ENCODE measurements around the gene VTI1A.

VTI1A gene

DNA sequence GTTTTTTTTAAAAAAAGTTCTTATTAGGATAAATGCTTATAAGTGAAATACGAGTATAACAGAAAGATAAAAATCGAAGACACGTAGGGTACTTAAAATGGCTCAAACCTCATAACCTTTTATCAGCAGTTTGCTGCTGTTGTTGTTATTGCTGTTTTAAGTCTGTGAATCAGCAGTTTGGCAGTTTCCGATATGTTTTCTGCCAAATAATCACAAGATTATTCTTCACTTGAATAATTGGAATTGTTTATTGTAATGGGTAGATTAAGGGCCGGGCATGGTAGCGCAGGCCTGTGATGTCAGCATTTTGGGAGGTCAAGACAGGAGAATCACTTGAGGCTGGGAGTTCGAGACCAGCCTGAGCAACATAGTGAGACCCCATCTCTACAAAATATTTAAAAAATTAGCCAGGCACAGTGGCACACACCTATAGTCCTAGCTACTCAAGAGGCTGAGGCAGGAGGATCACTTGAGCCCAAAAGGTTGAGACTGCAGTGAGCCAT is 177.6 kb downstream of the VTI1A start:
- no peak overlapping the region for H3K9ac ChIP-seq (ENCODE audit: low read depth, low read length)
- no peak overlapping the region for H3K27ac ChIP-seq (ENCODE audit: low read length)
- no peak overlapping the region for H3K4me3 ChIP-seq (ENCODE audit: low read length)
- no peaks in the 10 kb centered on the region for H3K36me3 ChIP-seq (ENCODE audit: insufficient read depth, low read depth, low read length)
- no peaks in the 10 kb centered on the region for H3K4me1 ChIP-seq (ENCODE audit: insufficient read depth, low read length)
- no peaks in the 10 kb centered on the region for H3K9me3 ChIP-seq (ENCODE audit: insufficient read depth, low read depth, low read length)
- H3K27me3 ChIP-seq (ENCODE audit: insufficient read depth, low read length), result no peaks in the 10 kb centered on the region

- H3K27ac ChIP-seq (ENCODE audit: low read length), result no peak overlapping the region
- no peak overlapping the region for H3K9ac ChIP-seq (ENCODE audit: low read depth, low read length)
- H3K9me3 ChIP-seq (ENCODE audit: insufficient read depth, low read depth, low read length), result no peaks in the 10 kb centered on the region
- H3K4me1 ChIP-seq (ENCODE audit: insufficient read depth, low read length), result 0 out of 2 replicates have a peak, but pooled peaks cover 2% of the 10 kb centered on the region
- H3K27me3 ChIP-seq (ENCODE audit: insufficient read depth, low read length), result no peaks in the 10 kb centered on the region
- H3K4me3 ChIP-seq (ENCODE audit: low read length), result no peak overlapping the region
- no peaks in the 10 kb centered on the region for H3K36me3 ChIP-seq (ENCODE audit: insufficient read depth, low read depth, low read length)
These were observed 182.1 kb downstream of the VTI1A start for GRCh38 chr10:112628951-112629609.

- no peaks in the 10 kb centered on the region for H3K27me3 ChIP-seq (ENCODE audit: insufficient read depth, low read length)
- H3K27ac ChIP-seq (ENCODE audit: low read length), result no peak overlapping the region
- H3K4me1 ChIP-seq (ENCODE audit: insufficient read depth, low read length), result 0 out of 2 replicates have a peak, but pooled peaks cover 2% of the 10 kb centered on the region
- no peaks in the 10 kb centered on the region for H3K36me3 ChIP-seq (ENCODE audit: insufficient read depth, low read depth, low read length)
- no peak overlapping the region for H3K4me3 ChIP-seq (ENCODE audit: low read length)
- H3K9me3 ChIP-seq (ENCODE audit: insufficient read depth, low read depth, low read length), result no peaks in the 10 kb centered on the region
- no peak overlapping the region for H3K9ac ChIP-seq (ENCODE audit: low read depth, low read length)
These were observed 184.7 kb downstream of the VTI1A start for GRCh38 chr10:112631501-112632400.

GRCh38 chr10:112634096-112634830 is 187.2 kb downstream of the VTI1A start:
- H3K4me3 ChIP-seq (ENCODE audit: low read length), result no peak overlapping the region
- H3K9me3 ChIP-seq (ENCODE audit: insufficient read depth, low read depth, low read length), result no peaks in the 10 kb centered on the region
- H3K4me1 ChIP-seq (ENCODE audit: insufficient read depth, low read length), result peaks cover 15% of the 10 kb centered on the region
- no peak overlapping the region for H3K9ac ChIP-seq (ENCODE audit: low read depth, low read length)
- no peaks in the 10 kb centered on the region for H3K27me3 ChIP-seq (ENCODE audit: insufficient read depth, low read length)
- no peak overlapping the region for H3K27ac ChIP-seq (ENCODE audit: low read length)
- H3K36me3 ChIP-seq (ENCODE audit: insufficient read depth, low read depth, low read length), result no peaks in the 10 kb centered on the region

DNA sequence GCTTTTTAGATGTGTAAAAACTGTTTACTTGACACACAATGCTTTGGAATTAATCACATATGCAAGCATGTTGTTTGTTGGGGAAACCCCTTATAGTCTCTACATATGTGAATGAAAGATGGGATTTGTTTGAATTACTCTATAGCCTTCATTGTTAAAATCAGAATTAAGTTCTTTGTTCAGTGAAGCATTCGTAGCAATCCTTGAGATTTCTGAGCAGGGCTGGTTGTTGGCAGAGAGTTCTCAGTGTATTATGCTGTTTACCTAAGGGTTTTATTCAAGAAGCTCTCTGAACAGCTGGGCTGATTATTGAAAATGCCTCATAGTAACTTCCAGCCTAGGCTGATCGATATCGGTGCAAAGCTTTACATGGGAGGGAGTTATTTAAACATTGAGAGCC is 190.9 kb downstream of the VTI1A start:
- no peak overlapping the region for H3K4me3 ChIP-seq (ENCODE audit: low read length)
- H3K27ac ChIP-seq (ENCODE audit: low read length), result no peak overlapping the region
- peaks cover 16% of the 10 kb centered on the region for H3K4me1 ChIP-seq (ENCODE audit: insufficient read depth, low read length)
- H3K36me3 ChIP-seq (ENCODE audit: insufficient read depth, low read depth, low read length), result no peaks in the 10 kb centered on the region
- H3K27me3 ChIP-seq (ENCODE audit: insufficient read depth, low read length), result no peaks in the 10 kb centered on the region
- H3K9me3 ChIP-seq (ENCODE audit: insufficient read depth, low read depth, low read length), result no peaks in the 10 kb centered on the region
- no peak overlapping the region for H3K9ac ChIP-seq (ENCODE audit: low read depth, low read length)

DNA sequence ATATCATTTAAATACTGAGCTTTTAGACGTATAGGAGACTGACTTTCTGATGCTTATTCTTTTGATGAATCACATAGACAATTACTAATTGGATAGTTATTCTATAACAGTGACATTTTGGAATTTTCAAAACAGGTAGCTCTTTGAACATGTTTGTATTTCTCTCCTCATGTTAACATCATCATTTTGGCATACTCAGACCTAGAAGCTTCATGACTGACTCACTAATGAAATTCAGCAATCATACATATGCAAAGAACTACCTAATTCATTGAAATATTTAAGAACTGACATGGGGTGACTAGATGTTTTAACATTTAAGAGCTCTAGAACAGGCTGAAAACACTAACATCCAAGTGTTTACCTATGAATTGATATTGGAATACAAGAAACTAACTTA is 192.3 kb downstream of the VTI1A start:
- Histone ChIP-seq H3K9me3 (ENCODE audit: insufficient read depth, low read depth, low read length) (no peaks in the 10 kb centered on the region), H3K36me3 (ENCODE audit: insufficient read depth, low read depth, low read length) (no peaks in the 10 kb centered on the region), H3K4me1 (ENCODE audit: insufficient read depth, low read length) (peaks cover 14% of the 10 kb centered on the region), H3K27ac (ENCODE audit: low read length) (no peak overlapping the region), H3K27me3 (ENCODE audit: insufficient read depth, low read length) (no peaks in the 10 kb centered on the region), H3K9ac (ENCODE audit: low read depth, low read length) (no peak overlapping the region), H3K4me3 (ENCODE audit: low read length) (no peak overlapping the region)

DNA sequence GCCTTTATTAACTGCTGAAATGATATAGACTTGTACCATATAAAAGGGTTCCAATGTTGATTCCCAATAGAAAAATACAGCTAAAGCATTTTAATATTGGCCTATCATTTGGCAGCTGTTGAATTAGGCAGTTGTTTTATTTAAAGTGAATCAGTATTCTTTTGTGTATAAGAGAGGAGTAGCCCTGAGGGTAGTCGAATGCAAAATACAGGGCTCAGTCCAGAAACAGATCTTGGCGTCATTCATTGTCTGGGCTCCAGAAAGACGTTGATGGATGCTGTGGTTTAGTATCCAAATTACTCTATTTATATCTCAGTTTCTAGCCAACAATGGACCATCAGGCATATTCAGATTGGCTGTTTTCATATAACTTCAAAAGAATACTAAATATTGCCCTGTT is 193.6 kb downstream of the VTI1A start:
- Histone ChIP-seq H3K36me3 (ENCODE audit: insufficient read depth, low read depth, low read length) (no peaks in the 10 kb centered on the region), H3K4me3 (ENCODE audit: low read length) (no peak overlapping the region), H3K4me1 (ENCODE audit: insufficient read depth, low read length) (peaks cover 14% of the 10 kb centered on the region), H3K9me3 (ENCODE audit: insufficient read depth, low read depth, low read length) (no peaks in the 10 kb centered on the region), H3K9ac (ENCODE audit: low read depth, low read length) (no peak overlapping the region), H3K27ac (ENCODE audit: low read length) (no peak overlapping the region), H3K27me3 (ENCODE audit: insufficient read depth, low read length) (no peaks in the 10 kb centered on the region)

GRCh38 chr10:112643600-112644264 is 196.7 kb downstream of the VTI1A start:
- Histone ChIP-seq H3K27ac (ENCODE audit: low read length) (no peak overlapping the region), H3K36me3 (ENCODE audit: insufficient read depth, low read depth, low read length) (no peaks in the 10 kb centered on the region)

DNA sequence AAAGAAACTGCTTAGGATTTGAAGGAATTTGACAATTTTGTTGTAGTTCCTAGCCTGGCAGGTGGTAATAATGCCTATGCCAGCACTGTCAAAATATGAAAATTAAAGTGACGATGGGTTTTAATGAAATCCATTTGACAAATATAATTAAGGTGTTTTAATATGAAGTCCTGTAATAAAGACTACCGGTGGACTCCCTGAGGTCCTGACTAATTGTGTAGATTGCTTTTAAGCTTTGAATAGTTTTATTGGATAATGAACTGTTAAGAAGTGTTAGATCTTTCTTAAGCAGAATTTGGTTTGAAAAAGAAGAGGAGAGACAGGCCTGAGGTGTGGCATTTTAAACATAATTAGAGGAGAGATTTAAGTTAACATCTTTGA is 197.2 kb downstream of the VTI1A start:
- Histone ChIP-seq H3K9ac (ENCODE audit: low read depth, low read length) (no peak overlapping the region), H3K4me1 (ENCODE audit: insufficient read depth, low read length) (peaks cover 5% of the 10 kb centered on the region; the same call in 1 of the 2 replicates), H3K4me3 (ENCODE audit: low read length) (no peak overlapping the region), H3K27me3 (ENCODE audit: insufficient read depth, low read length) (no peaks in the 10 kb centered on the region), H3K9me3 (ENCODE audit: insufficient read depth, low read depth, low read length) (no peaks in the 10 kb centered on the region), H3K36me3 (ENCODE audit: insufficient read depth, low read depth, low read length) (no peaks in the 10 kb centered on the region), H3K27ac (ENCODE audit: low read length) (no peak overlapping the region)

More at GRCh38 chr10:112643600-112644264, 196.7 kb downstream of the VTI1A start:
- no peaks in the 10 kb centered on the region for H3K9me3 ChIP-seq (ENCODE audit: insufficient read depth, low read depth, low read length)
- no peak overlapping the region for H3K4me3 ChIP-seq (ENCODE audit: low read length)
- no peak overlapping the region for H3K9ac ChIP-seq (ENCODE audit: low read depth, low read length)
- peaks cover 7% of the 10 kb centered on the region for H3K4me1 ChIP-seq (ENCODE audit: insufficient read depth, low read length)
- no peaks in the 10 kb centered on the region for H3K27me3 ChIP-seq (ENCODE audit: insufficient read depth, low read length)

DNA sequence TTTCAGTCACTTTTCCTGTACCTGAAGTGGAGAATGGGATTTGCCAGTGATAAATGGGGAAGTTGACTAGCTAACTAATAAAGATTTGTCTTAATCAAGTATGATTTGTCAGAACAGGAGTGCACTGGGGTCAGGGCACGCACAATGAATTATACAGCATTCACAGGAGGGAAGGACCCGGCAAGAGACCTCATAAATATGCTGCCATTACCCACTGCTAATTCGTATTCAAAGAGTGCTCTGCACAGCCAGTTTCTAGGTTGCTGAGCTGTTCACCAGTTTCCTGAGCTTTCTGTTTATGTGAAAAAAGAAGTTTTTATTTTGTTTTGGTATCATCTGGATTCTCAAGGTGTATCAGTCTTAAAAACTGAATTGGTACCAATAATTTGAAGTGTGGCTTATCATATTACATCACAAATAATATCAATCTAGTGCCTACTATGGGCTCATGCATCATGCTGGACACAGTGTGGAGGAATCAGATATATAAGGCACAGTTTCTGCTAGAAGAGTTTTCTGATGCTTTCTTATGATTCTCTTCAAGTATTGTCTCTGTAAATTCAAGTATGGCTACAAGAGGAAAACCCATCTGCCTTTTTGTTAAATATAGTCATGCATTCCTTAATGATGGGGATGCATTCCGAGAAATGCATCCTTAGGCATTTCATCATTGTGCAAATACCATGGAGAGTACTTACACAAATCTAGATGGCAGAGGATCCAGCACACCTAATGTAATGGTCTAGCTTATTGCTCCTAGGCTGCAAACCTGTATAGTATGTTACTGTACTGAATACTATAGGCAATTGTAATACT is 202.2 kb downstream of the VTI1A start:
- H3K27ac ChIP-seq (ENCODE audit: low read length), result no peak overlapping the region
- peaks cover 12% of the 10 kb centered on the region for H3K4me1 ChIP-seq (ENCODE audit: insufficient read depth, low read length)
- no peaks in the 10 kb centered on the region for H3K36me3 ChIP-seq (ENCODE audit: insufficient read depth, low read depth, low read length)
- H3K9ac ChIP-seq (ENCODE audit: low read depth, low read length), result no peak overlapping the region
- H3K9me3 ChIP-seq (ENCODE audit: insufficient read depth, low read depth, low read length), result no peaks in the 10 kb centered on the region
- no peak overlapping the region for H3K4me3 ChIP-seq (ENCODE audit: low read length)
- no peaks in the 10 kb centered on the region for H3K27me3 ChIP-seq (ENCODE audit: insufficient read depth, low read length)

Measured in iPS-20b (cell line).